DOHH2 (cell line): ENCODE data around the gene SEL1L.

ENCODE experiments used
- H3F3A ChIP-seq: fragments of 200-600 bp; sonication (generic), shearing (Covaris generic); 2 replicates; pipeline ENCODE4 v1.6.0; 2016; ENCODE audit warnings: antibody characterized with exemption, mild to moderate bottlenecking; ENCODE audit not compliant: control insufficient read depth, insufficient read depth
- H3K27ac ChIP-seq: fragments of 200-600 bp; sonication (generic); 2 replicates; pipeline ENCODE4 v1.5.1; 2014; ENCODE audit warnings: low read depth, mild to moderate bottlenecking, low read length, moderate library complexity
- H3K27me3 ChIP-seq: fragments of 200-600 bp; sonication (generic); 2 replicates; pipeline ENCODE4 v1.6.1; 2014; ENCODE audit warnings: mild to moderate bottlenecking, low read length, mixed read lengths; ENCODE audit not compliant: control insufficient read depth
- H3K36me3 ChIP-seq: fragments of 200-600 bp; sonication (generic); 2 replicates; pipeline ENCODE4 v1.6.1; 2014; ENCODE audit warnings: mild to moderate bottlenecking, low read length, moderate library complexity, mixed read lengths; ENCODE audit not compliant: control insufficient read depth
- H3K4me1 ChIP-seq: fragments of 200-600 bp; sonication (generic); 2 replicates; pipeline ENCODE4 v1.6.1; 2014; ENCODE audit warnings: mild to moderate bottlenecking, low read length, mixed read lengths; ENCODE audit not compliant: control insufficient read depth
- H3K4me2 ChIP-seq: fragments of 200-600 bp; sonication (generic); 2 replicates; pipeline ENCODE4 v1.6.0; 2014; ENCODE audit warnings: mild to moderate bottlenecking, low read length, moderate library complexity
- H3K4me3 ChIP-seq: fragments of 200-600 bp; sonication (generic); 2 replicates; pipeline ENCODE4 v1.5.1; 2014; ENCODE audit warnings: mild to moderate bottlenecking, low read length, mixed read lengths
- H3K79me2 ChIP-seq: fragments of 200-600 bp; sonication (generic); 2 replicates; pipeline ENCODE4 v1.6.1; 2014; ENCODE audit warnings: mild to moderate bottlenecking, low read length, mixed read lengths; ENCODE audit not compliant: control insufficient read depth
- H3K9me2 ChIP-seq: fragments of 200-600 bp; sonication (generic); replicated peaks from 2 replicates; pipeline ENCODE4 v1.6.1; 2014; ENCODE audit warnings: mild to moderate bottlenecking, low read length, mixed read lengths; ENCODE audit not compliant: control insufficient read depth
- H3K9me3 ChIP-seq: fragments of 200-600 bp; sonication (generic); 2 replicates; pipeline ENCODE4 v1.6.1; 2014; ENCODE audit warnings: antibody characterized with exemption, low read length, mixed read lengths; ENCODE audit not compliant: control insufficient read depth, insufficient read depth
- H4K20me1 ChIP-seq: fragments of 200-600 bp; sonication (generic); 2 replicates; pipeline ENCODE4 v1.6.0; 2014; ENCODE audit warnings: low read depth, mild to moderate bottlenecking, antibody characterized with exemption, low read length, moderate library complexity; ENCODE audit not compliant: control insufficient read depth, insufficient read depth
- CTCF ChIP-seq: fragments of 200-600 bp; sonication (generic); IDR thresholded peaks from one replicate; pipeline ENCODE4 v1.5.1; 2014; ENCODE audit warnings: antibody characterized with exemption, mild to moderate bottlenecking, low read depth, low read length; ENCODE audit not compliant: poor library complexity, severe bottlenecking
- EZH2phosphoT487 ChIP-seq: fragments of 200-600 bp; sonication (generic); IDR thresholded peaks from 2 replicates; pipeline ENCODE4 v1.6.1; 2017; ENCODE audit warnings: borderline replicate concordance, mild to moderate bottlenecking, antibody characterized with exemption, low read length, moderate library complexity, mixed read lengths

Gene SEL1L

GRCh38 chr14:81533536-81534343, at the start of gene SEL1L:
Gene SEL1L, minus strand, starts transcription at chr14:81533853. Its CDS starts 109 bp downstream, at chr14:81533744.
- Histone ChIP-seq H3K36me3 (peaks cover 24% of the 10 kb centered on the region), H3K27me3 (no peaks in the 10 kb centered on the region), H3K4me1 (peaks cover 29% of the 10 kb centered on the region), H3K4me2 (peak within 1 kb of the TSS; percentile 80), H4K20me1 (peaks cover 10% of the 10 kb centered on the region; the same call in 1 of the 2 replicates), H3F3A (no peaks in the 10 kb centered on the region), H3K27ac (no peak within 1 kb of the TSS), H3K4me3 (peak within 1 kb of the TSS; percentile 97), H3K79me2 (peaks cover 49% of the 10 kb centered on the region), H3K9me2 (no peaks in the 10 kb centered on the region), H3K9me3 (peaks cover 5% of the 10 kb centered on the region; the same call in 1 of the 2 replicates)
- no peak for TF ChIP-seq CTCF
- no peak for TF ChIP-seq EZH2phosphoT487

GRCh38 chr14:81582420-81582819, 48.8 kb upstream of the SEL1L start:
- H3K9me3 ChIP-seq = no peaks in the 10 kb centered on the region
- TF ChIP-seq CTCF (no peak), EZH2phosphoT487 (no peak)
- H3K27ac ChIP-seq = no peak overlapping the region

GRCh38 chr14:81579115-81579514, 45.5 kb upstream of the SEL1L start:
- no peaks in the 10 kb centered on the region for H3K4me1 ChIP-seq
- peaks cover 2% of the 10 kb centered on the region; the same call in 1 of the 2 replicates for H3K27me3 ChIP-seq
- no peak overlapping the region for H3K27ac ChIP-seq
- TF ChIP-seq EZH2phosphoT487 (no peak), CTCF (no peak)
- H3K9me2 ChIP-seq = no peaks in the 10 kb centered on the region
- no peaks in the 10 kb centered on the region for H3K36me3 ChIP-seq
- H3K9me3 ChIP-seq = no peaks in the 10 kb centered on the region
- H4K20me1 ChIP-seq = no peaks in the 10 kb centered on the region
- H3K4me2 ChIP-seq = no peak overlapping the region
- no peaks in the 10 kb centered on the region for H3K79me2 ChIP-seq
- H3F3A ChIP-seq = no peaks in the 10 kb centered on the region
- H3K4me3 ChIP-seq = no peak overlapping the region

More at GRCh38 chr14:81582420-81582819, 48.8 kb upstream of the SEL1L start:
- peaks cover 2% of the 10 kb centered on the region; the same call in 1 of the 2 replicates for H3K27me3 ChIP-seq
- H4K20me1 ChIP-seq = no peaks in the 10 kb centered on the region
- H3K4me2 ChIP-seq = no peak overlapping the region
- no peaks in the 10 kb centered on the region for H3K4me1 ChIP-seq
- no peaks in the 10 kb centered on the region for H3K79me2 ChIP-seq
- no peak overlapping the region for H3K4me3 ChIP-seq
- no peaks in the 10 kb centered on the region for H3K36me3 ChIP-seq
- H3K9me2 ChIP-seq = no peaks in the 10 kb centered on the region
- H3F3A ChIP-seq = no peaks in the 10 kb centered on the region
